ENCODE data around the gene EIF3J.
"Not testable (repeated sequence)": the region's sequence is repeated elsewhere in the genome, so short reads cannot be mapped to it uniquely, and the experiment has no call there.

EIF3J gene

DNA sequence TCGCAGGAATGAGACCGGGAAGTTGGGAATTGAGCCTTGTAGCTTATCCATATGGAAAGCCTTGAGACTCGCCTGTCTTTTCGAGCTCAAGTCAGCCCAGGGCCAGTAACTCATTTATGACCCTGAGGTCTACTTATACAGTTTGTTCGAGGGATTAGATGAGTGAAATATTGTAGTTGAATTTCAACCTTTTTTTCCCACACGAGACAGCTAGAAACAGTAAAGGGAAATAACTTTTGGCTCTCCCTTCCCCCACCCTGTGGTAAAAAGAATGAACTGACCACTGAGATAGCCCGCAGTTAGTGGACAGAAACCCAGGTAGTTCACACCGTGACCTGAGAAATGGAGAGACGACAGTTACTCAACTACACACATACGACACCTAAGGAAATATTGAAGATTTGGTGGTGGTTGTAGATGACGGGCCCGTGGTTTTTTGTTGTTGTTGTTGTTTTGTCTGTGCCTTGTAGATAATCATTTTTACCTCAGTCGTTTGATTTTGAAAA lies 841 bp downstream of the EIF3J start:
- Histone ChIP-seq H4K20me1 (peaks cover 51% of the 10 kb centered on the region), H3K4me1 (peaks cover 25% of the 10 kb centered on the region), H3K4me2 (peak overlapping the region; percentile 92), H3K27me3 (no peaks in the 10 kb centered on the region), H3K27ac (peak overlapping the region; percentile 96), H3K9ac (peak overlapping the region; percentile 98), H3K4me3 (peak overlapping the region; percentile 99), H3K36me3 (peaks cover 28% of the 10 kb centered on the region), H3K9me3 (no peaks in the 10 kb centered on the region)
- no peak for TF ChIP-seq Cebpa-rat (IDR thresholded peaks at IDR 0.05)

DNA sequence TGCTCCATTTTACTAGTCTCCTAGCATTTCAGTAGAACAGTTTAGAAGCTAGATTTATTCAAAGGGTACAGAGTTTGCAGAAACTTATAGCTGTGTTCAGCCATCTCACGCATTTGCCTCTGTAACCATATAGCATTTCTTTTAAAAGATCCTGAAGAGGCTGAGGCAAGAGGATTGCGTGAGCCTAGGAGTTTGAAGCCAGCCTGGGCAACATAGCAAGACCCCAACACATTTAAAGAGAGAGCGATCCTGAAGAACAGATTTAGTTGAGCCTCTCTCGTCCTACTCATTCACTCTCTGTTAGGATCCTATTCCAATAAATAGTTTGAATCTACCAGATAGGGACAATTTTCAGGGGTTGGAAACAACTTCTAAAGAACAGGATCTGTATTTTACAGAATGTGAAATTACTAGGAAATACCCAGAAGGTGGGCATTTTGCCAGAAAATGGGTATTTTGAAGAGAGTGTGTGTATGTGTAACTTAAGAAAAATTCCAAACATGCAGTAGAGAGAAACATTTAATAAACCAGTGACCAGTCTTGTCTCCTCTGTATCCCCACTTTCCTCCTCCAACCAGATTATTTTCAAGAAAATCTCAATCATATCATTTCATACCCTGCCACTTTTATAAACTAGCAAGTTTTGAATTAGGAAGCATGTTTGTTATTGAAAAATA lies 4.5 kb downstream of the EIF3J start:
- no peak overlapping the region for H3K27ac ChIP-seq
- no peak overlapping the region for H3K4me3 ChIP-seq
- no peaks in the 10 kb centered on the region for H3K27me3 ChIP-seq
- no peak overlapping the region for H3K4me2 ChIP-seq
- no peak overlapping the region for H3K9ac ChIP-seq
- peaks cover 87% of the 10 kb centered on the region for H4K20me1 ChIP-seq
- no peaks in the 10 kb centered on the region for H3K9me3 ChIP-seq
- H3K4me1 ChIP-seq: peaks cover 11% of the 10 kb centered on the region
- TF ChIP-seq Cebpa-rat (IDR thresholded peaks at IDR 0.05): no peak
- H3K36me3 ChIP-seq: peaks cover 49% of the 10 kb centered on the region

DNA sequence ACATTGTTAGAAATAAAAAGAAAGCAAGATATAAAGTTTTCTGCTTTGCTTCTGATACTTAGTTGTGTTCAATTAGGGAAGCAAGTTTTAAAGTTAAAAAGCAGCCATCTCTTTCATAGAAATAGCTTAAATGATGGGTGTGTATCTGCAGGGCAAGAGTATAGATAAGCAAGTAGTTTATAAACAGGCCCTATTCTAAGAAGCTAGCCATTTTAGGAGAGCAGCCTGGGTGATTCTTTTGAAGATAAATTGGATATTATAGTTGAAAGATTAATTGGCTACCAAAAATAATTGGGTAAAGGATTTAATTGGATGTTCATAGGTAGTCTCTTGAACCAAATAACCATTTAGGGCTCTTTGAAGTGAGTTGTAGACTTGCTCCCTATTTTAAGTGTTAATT lies 5.6 kb downstream of the EIF3J start:
- peaks cover 58% of the 10 kb centered on the region for H3K36me3 ChIP-seq

DNA sequence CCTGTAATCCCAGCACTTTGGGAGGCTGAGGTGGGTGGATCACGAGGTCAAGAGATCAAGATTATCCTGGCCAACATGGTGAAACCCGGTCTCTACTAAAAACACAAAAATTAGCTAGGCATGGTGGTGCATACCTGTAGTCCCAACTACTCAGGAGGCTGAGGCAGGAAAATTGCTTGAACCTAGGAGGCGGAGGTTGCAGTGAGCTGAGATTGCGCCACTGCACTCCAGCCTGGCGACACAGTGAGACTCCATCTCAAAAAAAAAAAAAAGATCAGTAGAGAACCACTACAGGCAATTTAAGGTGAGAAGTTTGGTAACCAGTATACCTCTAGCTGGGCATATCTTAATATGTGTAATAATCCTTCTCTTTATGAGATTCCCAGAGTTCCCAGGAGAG lies 7.8 kb downstream of the EIF3J start:
- H3K9ac ChIP-seq, H3K27me3 ChIP-seq, H3K9me3 ChIP-seq, H3K4me1 ChIP-seq, H3K4me2 ChIP-seq, H3K4me3 ChIP-seq, H3K27ac ChIP-seq: not testable (repeated sequence)
- Histone ChIP-seq H4K20me1 (peaks cover 96% of the 10 kb centered on the region), H3K36me3 (peaks cover 65% of the 10 kb centered on the region)

More for the DNA sequence above, 5.6 kb downstream of the EIF3J start:
- Histone ChIP-seq H3K4me1 (peaks cover 11% of the 10 kb centered on the region), H3K27ac (no peak overlapping the region), H3K9ac (no peak overlapping the region), H3K27me3 (no peaks in the 10 kb centered on the region), H4K20me1 (peaks cover 95% of the 10 kb centered on the region), H3K4me2 (no peak overlapping the region), H3K9me3 (no peaks in the 10 kb centered on the region), H3K4me3 (no peak overlapping the region)
- TF ChIP-seq Cebpa-rat (IDR thresholded peaks at IDR 0.05): no peak

DNA sequence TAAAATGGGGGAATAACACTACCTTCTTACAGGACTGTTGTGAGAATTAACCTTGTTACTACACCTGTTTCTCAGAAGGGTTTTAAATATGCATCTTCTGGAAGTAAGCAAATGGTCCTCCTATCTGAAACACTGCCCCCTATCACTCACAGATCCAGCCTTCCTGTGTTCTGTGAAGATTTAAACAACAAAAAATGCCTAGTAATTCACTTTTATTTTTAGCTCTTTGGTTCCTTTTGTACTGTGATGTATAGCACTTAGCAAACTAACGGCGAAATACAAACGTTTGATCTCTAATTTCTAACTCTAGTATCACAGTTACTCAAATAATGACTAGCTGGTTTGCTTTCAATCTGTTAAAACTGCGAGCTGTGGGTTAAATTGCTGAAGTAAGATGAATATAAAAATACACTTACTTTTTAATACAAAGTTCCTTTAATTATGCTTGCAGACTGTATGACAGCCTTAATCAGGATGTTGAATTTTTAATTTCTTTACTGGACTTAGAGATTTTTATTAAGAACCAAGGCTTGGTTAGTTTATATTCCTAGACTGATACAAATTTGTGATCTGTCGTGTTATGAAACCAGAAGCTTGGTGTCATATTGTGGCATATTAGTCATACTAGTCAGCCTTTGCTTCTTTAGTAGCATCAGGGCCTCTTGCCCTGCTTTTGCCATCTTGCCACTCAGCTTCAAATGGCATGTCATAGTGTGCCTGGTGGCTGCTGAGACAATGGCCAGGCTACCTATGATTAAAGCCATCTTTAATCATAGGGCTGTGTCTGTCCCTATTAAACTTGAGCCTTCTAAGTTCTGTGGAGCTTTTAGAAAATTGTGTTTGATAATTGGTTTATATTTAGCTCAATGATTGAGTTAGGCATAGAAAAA lies 9.2 kb downstream of the EIF3J start:
- no peaks in the 10 kb centered on the region for H3K4me1 ChIP-seq
- TF ChIP-seq Cebpa-rat (IDR thresholded peaks at IDR 0.05): no peak
- no peak overlapping the region for H3K27ac ChIP-seq
- no peak overlapping the region for H3K9ac ChIP-seq
- H3K36me3 ChIP-seq: peaks cover 60% of the 10 kb centered on the region
- H3K27me3 ChIP-seq: no peaks in the 10 kb centered on the region
- H3K9me3 ChIP-seq: no peaks in the 10 kb centered on the region
- no peak overlapping the region for H3K4me3 ChIP-seq
- no peak overlapping the region for H3K4me2 ChIP-seq
- H4K20me1 ChIP-seq: peaks cover 100% of the 10 kb centered on the region

DNA sequence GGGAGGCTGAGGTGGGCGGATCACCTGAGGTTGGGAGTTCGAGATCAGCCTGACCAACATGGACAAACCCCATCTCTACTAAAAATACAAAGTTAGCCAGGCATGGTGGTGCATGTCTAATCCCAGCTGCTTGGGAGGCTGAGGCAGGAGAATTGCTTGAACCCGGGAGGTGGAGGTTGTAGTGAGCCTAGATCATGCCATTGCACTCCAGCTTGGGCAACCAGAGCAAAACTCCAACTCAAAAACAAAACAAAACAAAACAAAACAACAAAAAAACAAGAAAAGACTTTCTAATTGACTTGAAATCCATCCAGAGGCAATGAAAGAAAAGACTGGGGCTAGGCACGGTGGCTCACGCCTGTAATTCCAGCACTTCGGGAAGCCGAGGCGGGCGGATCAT lies 12.2 kb downstream of the EIF3J start:
- H4K20me1 ChIP-seq: peaks cover 80% of the 10 kb centered on the region
- H3K4me2 ChIP-seq, H3K27ac ChIP-seq, H3K4me1 ChIP-seq, H3K9me3 ChIP-seq, H3K27me3 ChIP-seq, H3K4me3 ChIP-seq, H3K9ac ChIP-seq: not testable (repeated sequence)
- peaks cover 68% of the 10 kb centered on the region for H3K36me3 ChIP-seq

DNA sequence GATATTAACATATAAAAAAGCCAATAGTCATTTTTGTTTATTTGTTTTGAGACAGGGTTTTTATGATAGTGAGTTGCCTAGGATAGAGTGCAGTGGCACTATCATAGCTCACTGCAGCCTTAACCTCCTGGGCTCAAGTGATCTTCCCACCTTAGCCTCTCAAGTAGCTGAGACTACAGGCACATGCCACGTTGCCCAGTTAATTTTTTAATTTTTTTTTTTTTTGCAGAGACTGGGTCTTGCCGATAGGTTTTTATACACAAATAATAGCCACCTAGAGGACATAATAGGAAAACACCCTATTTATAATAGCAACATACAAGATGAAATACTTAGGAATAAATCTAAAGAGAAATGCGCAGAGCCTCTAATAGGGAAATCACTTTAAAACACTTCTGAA lies 13.3 kb downstream of the EIF3J start:
- H3K9me3 ChIP-seq: no peaks in the 10 kb centered on the region
- H3K4me1 ChIP-seq: peaks cover 15% of the 10 kb centered on the region
- no peak overlapping the region for H3K4me2 ChIP-seq
- H3K4me3 ChIP-seq: no peak overlapping the region
- TF ChIP-seq Cebpa-rat (IDR thresholded peaks at IDR 0.05): no peak
- H3K27ac ChIP-seq: no peak overlapping the region
- H3K9ac ChIP-seq: no peak overlapping the region
- H3K27me3 ChIP-seq: no peaks in the 10 kb centered on the region
- peaks cover 71% of the 10 kb centered on the region for H3K36me3 ChIP-seq
- peaks cover 80% of the 10 kb centered on the region for H4K20me1 ChIP-seq

DNA sequence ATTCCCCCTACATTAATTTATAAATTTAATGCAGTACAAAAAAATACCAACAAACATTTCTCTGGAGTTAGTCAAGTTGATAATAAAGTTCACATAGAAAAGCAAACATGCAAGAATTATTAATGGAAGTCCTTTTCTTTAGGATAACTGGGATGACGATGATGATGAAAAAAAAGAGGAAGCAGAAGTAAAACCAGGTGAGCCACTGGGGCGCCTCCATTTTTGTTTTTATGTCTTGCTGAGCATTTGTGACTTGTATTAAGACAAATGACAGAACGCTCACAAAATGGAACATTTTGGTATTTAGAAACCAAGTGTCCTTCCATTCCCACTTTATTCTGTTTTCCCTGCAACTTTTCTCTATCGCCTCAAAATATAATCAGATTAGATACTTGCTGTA lies 13.8 kb downstream of the EIF3J start:
- TF ChIP-seq Cebpa-rat (IDR thresholded peaks at IDR 0.05): no peak
- H3K4me2 ChIP-seq: no peak overlapping the region
- H3K36me3 ChIP-seq: peaks cover 76% of the 10 kb centered on the region

DNA sequence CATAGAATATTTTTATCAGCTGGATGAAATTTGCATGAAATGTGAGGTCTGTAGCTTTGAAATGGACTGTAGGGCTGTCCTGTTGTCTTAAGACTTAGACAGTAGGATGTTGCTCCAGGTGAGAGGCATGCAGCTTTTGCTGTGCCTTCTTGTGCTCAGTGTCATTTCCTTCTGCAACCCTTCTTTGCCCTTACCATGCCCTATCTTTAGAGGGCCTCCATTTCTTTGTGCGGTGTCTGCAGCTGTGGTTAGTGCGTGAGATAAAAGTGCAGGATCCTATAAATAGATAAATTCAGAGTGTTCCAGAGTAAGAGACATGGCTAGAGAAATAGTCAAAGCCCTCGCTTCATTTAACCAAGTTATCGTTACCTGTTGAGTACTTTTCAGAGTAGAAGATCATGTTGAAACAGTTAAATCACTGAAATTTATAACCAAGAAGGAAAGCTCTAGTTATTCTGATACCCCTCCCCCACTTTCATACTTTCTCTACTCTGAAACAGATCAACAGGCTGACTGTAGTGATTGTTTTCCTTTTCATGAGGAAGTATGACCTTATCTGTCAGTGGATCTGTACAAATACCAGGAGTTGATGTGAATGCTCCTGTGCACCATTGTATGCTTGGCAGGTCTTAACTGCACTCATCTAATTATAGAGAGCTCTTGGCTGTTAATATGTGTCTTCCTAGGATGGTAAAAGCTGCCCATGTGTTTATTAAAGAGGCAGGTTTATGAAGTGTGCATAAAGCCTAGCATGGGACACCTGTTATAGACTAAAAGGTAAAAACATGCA lies 18.2 kb downstream of the EIF3J start:
- H3K27me3 ChIP-seq: no peaks in the 10 kb centered on the region
- no peaks in the 10 kb centered on the region for H3K9me3 ChIP-seq
- no peak overlapping the region for H3K4me2 ChIP-seq
- no peak overlapping the region for H3K27ac ChIP-seq
- H3K4me1 ChIP-seq: peaks cover 16% of the 10 kb centered on the region
- H3K4me3 ChIP-seq: no peak overlapping the region
- H4K20me1 ChIP-seq: peaks cover 63% of the 10 kb centered on the region
- no peak for TF ChIP-seq Cebpa-rat (IDR thresholded peaks at IDR 0.05)
- H3K9ac ChIP-seq: no peak overlapping the region
- H3K36me3 ChIP-seq: peaks cover 96% of the 10 kb centered on the region

More for the DNA sequence above, 13.8 kb downstream of the EIF3J start:
- Histone ChIP-seq H3K27ac (no peak overlapping the region), H3K27me3 (no peaks in the 10 kb centered on the region), H4K20me1 (peaks cover 80% of the 10 kb centered on the region), H3K9ac (no peak overlapping the region), H3K4me1 (peaks cover 16% of the 10 kb centered on the region), H3K4me3 (no peak overlapping the region), H3K9me3 (no peaks in the 10 kb centered on the region)

DNA sequence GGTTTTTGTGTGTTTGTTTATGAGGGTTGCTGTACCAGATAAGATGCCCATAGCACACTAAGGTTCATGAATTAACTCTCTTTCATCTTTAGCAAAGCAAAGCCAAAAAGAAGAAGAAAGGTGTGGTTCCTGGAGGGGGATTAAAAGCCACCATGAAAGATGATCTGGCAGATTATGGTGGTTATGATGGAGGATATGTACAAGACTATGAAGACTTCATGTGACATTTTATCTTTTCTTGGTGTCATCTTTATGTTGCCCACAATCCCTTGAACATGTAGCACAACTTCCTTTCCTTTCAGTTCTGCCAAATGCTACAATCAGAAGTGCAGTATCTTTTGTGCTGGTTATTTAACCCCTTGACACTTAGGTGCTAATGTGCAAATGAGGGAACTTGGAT lies 24.0 kb downstream of the EIF3J start:
- not testable (repeated sequence) for H3K4me1 ChIP-seq, H3K9ac ChIP-seq, H3K27me3 ChIP-seq, H3K4me2 ChIP-seq, H3K4me3 ChIP-seq, H3K27ac ChIP-seq
- Histone ChIP-seq H4K20me1 (peaks cover 32% of the 10 kb centered on the region; the same call in 1 of the 2 replicates), H3K9me3 (peaks cover 28% of the 10 kb centered on the region), H3K36me3 (peaks cover 100% of the 10 kb centered on the region)

Data from BLaER1 (cell line).